Measurements from ENCODE around the gene SIX2. TPM values are rescaled to one million over a fixed set of nuclear protein-coding genes. Genes with fewer than 3 reads are reported as not detected.

Gene SIX2
- total and polyA plus RNA-seq, 4 experiments from 2014 or later, result not detected

DNA sequence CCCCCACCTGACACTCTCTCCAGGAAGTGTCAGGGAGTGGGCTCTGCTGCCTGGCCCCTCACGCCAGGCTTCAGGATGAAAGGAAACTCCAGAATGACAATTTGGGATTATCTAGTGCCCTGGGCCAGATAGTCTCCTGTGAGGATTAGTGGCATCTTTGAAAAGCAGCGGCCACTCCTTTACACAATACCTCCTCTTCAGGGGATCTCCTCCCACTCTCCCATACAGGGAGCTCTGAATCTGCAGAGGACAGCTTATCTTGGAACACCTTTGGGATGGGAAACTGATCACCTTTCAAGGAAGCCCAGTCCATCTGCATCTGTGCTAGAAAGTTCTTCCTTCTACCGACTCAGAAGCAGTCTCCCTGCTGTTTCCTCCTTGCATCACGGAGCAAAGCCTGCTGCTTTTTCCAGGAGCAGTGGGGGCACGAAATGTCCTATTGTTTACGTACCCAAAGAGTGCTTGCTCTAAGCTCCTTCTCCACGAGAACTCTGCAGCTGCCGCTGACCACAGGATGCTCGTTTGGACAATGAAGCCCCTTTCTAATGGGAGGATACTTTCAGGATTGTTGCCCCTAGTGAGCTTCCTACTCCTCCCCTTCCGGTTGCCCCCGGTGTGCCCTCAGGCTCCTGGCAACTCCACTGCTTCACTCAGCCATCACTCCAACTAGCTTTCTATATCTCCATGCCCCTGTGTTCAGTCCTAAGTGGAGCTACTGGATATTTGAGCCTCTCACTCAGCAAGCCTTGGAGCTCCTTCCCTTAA lies 36.3 kb downstream of the SIX2 start:
- no peak overlapping the region for H3K4me3 ChIP-seq (ENCODE audit: low read length in 2 of 2)
- POLR2A ChIA-PET (ENCODE audit: partially characterized antibody), result no interaction called here
- no peaks in the 10 kb centered on the region for H3K36me3 ChIP-seq (ENCODE audit: insufficient read depth, low read length)
- H3K27me3 Mint-ChIP-seq, result peaks cover 11% of the 10 kb centered on the region in 2 donors
- no peaks in the 10 kb centered on the region for H3K4me1 ChIP-seq (ENCODE audit: insufficient read depth, low read length)
- H3K4me1 Mint-ChIP-seq, result peaks cover 0 to 4% (median 0%) of the 10 kb centered on the region in 4 donors
- H3K36me3 Mint-ChIP-seq, result no peaks in the 10 kb centered on the region
- H3K9me3 Mint-ChIP-seq, result no peaks in the 10 kb centered on the region
- no peak overlapping the region for H3K27ac ChIP-seq (ENCODE audit: low read depth, low read length)
- CTCF ChIA-PET (ENCODE audit: partially characterized antibody), result interaction anchor here (1.0 to 4.8 kb wide), 4 partner anchors 9 to 522 kb away, joined by 3 to 37 read pairs (median 8); no protein-coding TSS in a partner anchor
- no peak overlapping the region for H3K27ac Mint-ChIP-seq
- no peaks in the 10 kb centered on the region for H3K9me3 ChIP-seq (ENCODE audit: control insufficient read depth in 1 of 2, low read length in 2 of 2)
- DNase-seq, result no peak
- H3K27me3 ChIP-seq (ENCODE audit: insufficient read depth, low read length), result no peaks in the 10 kb centered on the region
- H3K4me3 Mint-ChIP-seq, result no peak overlapping the region
- intact Hi-C loops (cut with micrococcal nuclease), result no loop called here

DNA sequence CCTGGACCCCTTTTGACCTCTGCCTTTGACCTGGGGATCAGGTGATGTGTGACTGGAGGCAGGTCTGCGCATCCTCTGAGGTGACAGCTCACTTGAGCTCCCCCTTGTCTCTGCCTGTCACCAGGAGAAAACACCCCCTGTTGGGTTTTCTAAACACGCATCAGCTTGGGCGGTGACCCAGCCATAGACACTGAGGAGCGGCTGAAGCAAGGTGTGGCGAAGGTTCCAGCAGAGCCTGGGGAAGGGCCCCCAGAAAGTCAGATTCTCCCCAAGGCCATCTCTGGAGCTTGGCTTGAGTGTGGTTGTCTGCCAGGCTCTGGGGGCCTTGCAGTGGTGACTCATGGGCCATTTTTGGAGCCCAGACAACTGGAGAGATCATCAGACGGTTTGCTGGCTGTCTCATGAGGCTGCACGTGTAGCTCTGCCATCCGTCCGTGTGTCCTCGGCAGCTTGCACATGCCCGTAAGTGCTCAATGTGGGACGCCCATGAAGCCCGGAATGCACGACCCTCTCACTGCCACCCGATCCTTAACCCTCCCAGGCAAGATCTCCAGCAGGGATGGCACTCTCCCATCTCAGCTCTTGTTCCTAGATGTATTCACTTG lies 38.3 kb downstream of the SIX2 start:
- H3K27me3 Mint-ChIP-seq, result peaks cover 9 to 10% of the 10 kb centered on the region in 2 donors
- H3K27ac Mint-ChIP-seq, result no peak overlapping the region

DNA sequence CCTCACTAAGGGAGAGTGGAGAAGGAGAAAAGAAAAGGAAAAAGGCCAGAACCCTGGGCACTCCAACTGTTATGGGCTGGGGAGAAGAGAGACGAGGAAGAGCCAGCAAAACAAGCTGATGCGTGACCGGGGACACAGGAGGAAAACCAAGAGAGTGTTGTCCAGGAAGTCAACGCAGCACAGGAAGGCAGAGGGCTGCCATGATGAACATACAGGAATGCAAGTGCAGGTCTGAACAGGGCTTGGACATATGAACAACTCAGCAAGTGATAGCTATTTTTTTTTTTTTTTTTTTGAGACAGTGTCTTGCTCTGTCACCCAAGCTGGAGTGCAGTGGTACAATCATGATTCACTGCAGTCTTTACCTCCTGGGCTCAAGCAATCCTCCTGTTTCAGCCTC lies 39.3 kb downstream of the SIX2 start:
- intact Hi-C loops (cut with micrococcal nuclease), result no loop called here
- Mint-ChIP-seq H3K27ac (no peak overlapping the region), H3K4me1 (peaks cover 0 to 4% (median 0%) of the 10 kb centered on the region in 4 donors), H3K27me3 (peaks cover 13 to 14% of the 10 kb centered on the region in 2 donors), H3K36me3 (no peaks in the 10 kb centered on the region), H3K4me3 (no peak overlapping the region), H3K9me3 (no peaks in the 10 kb centered on the region)
- ChIA-PET POLR2A (ENCODE audit: partially characterized antibody) (no interaction called here), CTCF (ENCODE audit: partially characterized antibody) (interaction anchor here (0.9 to 4.8 kb wide), 6 partner anchors 9 to 16 kb away, joined by 4 to 37 read pairs (median 6); no protein-coding TSS in a partner anchor)
- Histone ChIP-seq H3K4me3 (ENCODE audit: low read length in 2 of 2) (no peak overlapping the region), H3K27me3 (ENCODE audit: insufficient read depth, low read length) (no peaks in the 10 kb centered on the region), H3K4me1 (ENCODE audit: insufficient read depth, low read length) (no peaks in the 10 kb centered on the region), H3K9me3 (ENCODE audit: control insufficient read depth in 1 of 2, low read length in 2 of 2) (no peaks in the 10 kb centered on the region), H3K36me3 (ENCODE audit: insufficient read depth, low read length) (no peaks in the 10 kb centered on the region), H3K27ac (ENCODE audit: low read depth, low read length) (no peak overlapping the region)
- DNase-seq, result no peak

More for the DNA sequence above, 38.3 kb downstream of the SIX2 start:
- Histone ChIP-seq H3K9me3 (ENCODE audit: control insufficient read depth in 1 of 2, low read length in 2 of 2) (no peaks in the 10 kb centered on the region), H3K27ac (ENCODE audit: low read depth, low read length) (no peak overlapping the region), H3K27me3 (ENCODE audit: insufficient read depth, low read length) (no peaks in the 10 kb centered on the region), H3K4me3 (ENCODE audit: low read length in 2 of 2) (no peak overlapping the region), H3K4me1 (ENCODE audit: insufficient read depth, low read length) (no peaks in the 10 kb centered on the region), H3K36me3 (ENCODE audit: insufficient read depth, low read length) (no peaks in the 10 kb centered on the region)
- ChIA-PET CTCF (ENCODE audit: partially characterized antibody) (interaction anchor here (1.6 to 4.8 kb wide), 5 partner anchors 11 to 15 kb away, joined by 4 to 37 read pairs (median 8); no protein-coding TSS in a partner anchor), POLR2A (ENCODE audit: partially characterized antibody) (no interaction called here)
- Mint-ChIP-seq H3K36me3 (no peaks in the 10 kb centered on the region), H3K4me3 (no peak overlapping the region), H3K9me3 (no peaks in the 10 kb centered on the region), H3K4me1 (peaks cover 0 to 4% (median 0%) of the 10 kb centered on the region in 4 donors)
- intact Hi-C loops (cut with micrococcal nuclease), result no loop called here
- no peak for DNase-seq

DNA sequence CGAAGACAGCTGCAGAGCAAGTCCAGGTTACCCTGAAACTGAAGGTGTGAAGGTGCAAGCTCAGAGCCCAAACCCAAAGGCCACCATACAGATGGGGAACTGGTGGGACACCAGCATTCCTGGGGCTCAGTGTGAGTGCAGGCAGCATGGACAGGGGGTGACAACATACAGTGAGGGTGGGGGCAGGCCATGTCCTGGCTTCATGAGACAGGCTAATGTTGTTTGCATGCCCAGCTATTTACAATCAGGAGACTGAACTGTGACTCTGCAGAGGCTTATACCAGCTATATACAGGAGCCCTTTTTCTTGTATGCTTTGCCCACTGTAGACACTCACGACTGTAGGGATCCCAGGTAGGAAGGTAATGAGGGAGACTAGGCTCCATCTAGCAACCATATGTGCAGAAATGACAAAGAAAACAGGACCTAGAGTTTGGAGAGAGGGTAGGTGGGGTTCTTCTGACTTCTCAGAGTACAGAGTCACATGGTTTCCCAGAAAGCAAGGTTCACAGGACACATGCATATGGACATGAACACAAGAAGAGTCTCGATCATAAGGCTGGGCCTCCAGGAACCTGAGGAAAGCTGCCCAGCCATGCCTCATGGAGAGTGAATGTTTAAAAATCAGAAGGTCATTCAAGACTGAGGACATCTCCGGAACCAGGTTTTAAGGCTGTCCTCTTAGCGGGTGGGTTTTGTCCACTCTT lies 41.4 kb downstream of the SIX2 start:
- no peaks in the 10 kb centered on the region for H3K27me3 ChIP-seq (ENCODE audit: insufficient read depth, low read length)
- intact Hi-C loops (cut with micrococcal nuclease), result no loop called here
- CTCF ChIA-PET (ENCODE audit: partially characterized antibody), result interaction anchor here (1.0 to 1.2 kb wide), 2 partner anchors 12 to 16 kb away, joined by 3 read pairs; no protein-coding TSS in a partner anchor
- no peak overlapping the region for H3K4me3 ChIP-seq (ENCODE audit: low read length in 2 of 2)
- H3K36me3 ChIP-seq (ENCODE audit: insufficient read depth, low read length), result no peaks in the 10 kb centered on the region
- POLR2A ChIA-PET (ENCODE audit: partially characterized antibody), result no interaction called here
- no peak for DNase-seq
- Mint-ChIP-seq H3K4me1 (no peaks in the 10 kb centered on the region), H3K9me3 (no peaks in the 10 kb centered on the region), H3K36me3 (no peaks in the 10 kb centered on the region), H3K27ac (no peak overlapping the region), H3K27me3 (peaks cover 18 to 19% of the 10 kb centered on the region in 2 donors), H3K4me3 (no peak overlapping the region)
- no peaks in the 10 kb centered on the region for H3K9me3 ChIP-seq (ENCODE audit: control insufficient read depth in 1 of 2, low read length in 2 of 2)
- no peak overlapping the region for H3K27ac ChIP-seq (ENCODE audit: low read depth, low read length)
- no peaks in the 10 kb centered on the region for H3K4me1 ChIP-seq (ENCODE audit: insufficient read depth, low read length)

DNA sequence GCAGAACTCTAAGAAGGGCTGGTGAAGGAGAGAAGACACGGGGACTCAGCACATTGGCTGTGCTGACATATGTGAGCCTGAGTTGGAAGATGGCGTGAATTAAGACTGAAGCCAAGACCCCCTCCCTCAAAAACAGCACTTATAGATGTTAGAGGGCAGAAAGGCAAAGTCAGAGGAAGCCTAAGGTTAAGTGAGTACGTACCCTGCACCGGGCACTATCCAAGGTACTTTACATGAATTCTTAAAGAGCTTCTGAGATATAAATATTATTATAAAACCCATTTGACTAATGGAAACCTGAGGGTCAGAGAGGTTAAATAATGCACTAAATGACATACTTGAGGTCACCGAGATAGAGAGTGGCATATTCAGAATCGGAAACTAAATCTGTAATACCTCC lies 42.2 kb downstream of the SIX2 start:
- H3K9me3 ChIP-seq (ENCODE audit: control insufficient read depth in 1 of 2, low read length in 2 of 2), result no peaks in the 10 kb centered on the region
- H3K27me3 Mint-ChIP-seq, result peaks cover 15 to 19% of the 10 kb centered on the region in 2 donors
- H3K4me1 Mint-ChIP-seq, result no peaks in the 10 kb centered on the region
- intact Hi-C loops (cut with micrococcal nuclease), result no loop called here
- POLR2A ChIA-PET (ENCODE audit: partially characterized antibody), result no interaction called here
- no peak overlapping the region for H3K27ac ChIP-seq (ENCODE audit: low read depth, low read length)
- H3K4me3 ChIP-seq (ENCODE audit: low read length in 2 of 2), result no peak overlapping the region
- H3K36me3 Mint-ChIP-seq, result no peaks in the 10 kb centered on the region
- CTCF ChIA-PET (ENCODE audit: partially characterized antibody), result interaction anchor here (1.0 to 1.2 kb wide), 2 partner anchors 11 to 17 kb away, joined by 3 read pairs; no protein-coding TSS in a partner anchor
- no peaks in the 10 kb centered on the region for H3K36me3 ChIP-seq (ENCODE audit: insufficient read depth, low read length)
- no peaks in the 10 kb centered on the region for H3K27me3 ChIP-seq (ENCODE audit: insufficient read depth, low read length)
- DNase-seq, result no peak
- no peaks in the 10 kb centered on the region for H3K9me3 Mint-ChIP-seq
- no peak overlapping the region for H3K4me3 Mint-ChIP-seq
- no peak overlapping the region for H3K27ac Mint-ChIP-seq
- no peaks in the 10 kb centered on the region for H3K4me1 ChIP-seq (ENCODE audit: insufficient read depth, low read length)

DNA sequence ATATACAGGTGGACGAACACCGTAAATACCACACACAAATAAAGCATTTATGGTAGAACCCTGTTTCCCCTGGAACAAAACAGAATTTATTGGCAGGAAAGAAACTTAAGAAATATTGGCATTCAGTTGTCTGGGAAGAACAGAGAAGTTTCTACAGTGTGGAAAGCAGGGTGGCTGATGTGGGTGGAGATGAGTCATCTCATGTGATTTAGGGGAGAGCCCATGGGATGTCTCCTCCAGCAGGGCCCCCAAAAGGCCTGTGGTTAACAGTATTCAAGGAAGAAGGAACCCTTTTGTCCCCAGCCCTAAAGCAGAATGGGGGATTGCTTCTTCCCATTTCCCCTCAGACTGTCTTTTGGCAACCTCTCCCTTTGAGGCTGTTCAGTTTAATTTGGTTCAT lies 43.6 kb downstream of the SIX2 start:
- Mint-ChIP-seq H3K4me1 (no peaks in the 10 kb centered on the region), H3K27me3 (peaks cover 14 to 17% of the 10 kb centered on the region in 2 donors), H3K27ac (no peak overlapping the region), H3K9me3 (peaks cover 0 to 1% (median 0%) of the 10 kb centered on the region in 8 donors), H3K36me3 (no peaks in the 10 kb centered on the region), H3K4me3 (no peak overlapping the region)
- ChIA-PET CTCF (ENCODE audit: partially characterized antibody) (interaction anchor here (1.6 kb wide), 1 partner anchor 16 kb away, joined by 5 read pairs; no protein-coding TSS in a partner anchor), POLR2A (ENCODE audit: partially characterized antibody) (no interaction called here)
- no peaks in the 10 kb centered on the region for H3K9me3 ChIP-seq (ENCODE audit: control insufficient read depth in 1 of 2, low read length in 2 of 2)
- DNase-seq, result no peak
- intact Hi-C loops (cut with micrococcal nuclease), result no loop called here
- H3K4me3 ChIP-seq (ENCODE audit: low read length in 2 of 2), result no peak overlapping the region
- H3K27me3 ChIP-seq (ENCODE audit: insufficient read depth, low read length), result no peaks in the 10 kb centered on the region
- H3K4me1 ChIP-seq (ENCODE audit: insufficient read depth, low read length), result no peaks in the 10 kb centered on the region
- no peaks in the 10 kb centered on the region for H3K36me3 ChIP-seq (ENCODE audit: insufficient read depth, low read length)
- no peak overlapping the region for H3K27ac ChIP-seq (ENCODE audit: low read depth, low read length)

DNA sequence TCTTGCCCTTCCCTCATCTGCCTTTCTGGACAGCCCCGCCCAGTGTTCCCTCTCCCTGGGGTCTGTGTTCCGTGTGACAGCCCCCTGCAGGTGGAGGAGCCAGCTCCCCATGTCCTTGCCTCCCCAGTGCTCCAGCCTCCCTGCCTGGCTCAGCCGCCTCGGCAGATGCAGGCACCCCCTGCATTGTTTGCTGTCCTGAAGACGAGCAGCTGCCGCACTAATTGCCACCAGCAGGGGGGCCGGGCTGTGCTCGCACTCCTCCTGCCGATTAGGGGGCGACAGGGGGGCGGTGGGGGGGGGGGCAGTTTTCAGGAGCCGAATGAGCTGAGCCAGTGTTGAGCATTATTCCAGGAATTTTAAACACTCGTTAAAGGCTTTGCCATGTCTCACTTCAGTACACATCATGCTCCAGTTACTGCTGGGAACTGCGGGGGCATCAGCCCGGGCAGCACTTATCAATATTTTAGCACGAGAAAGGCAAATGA lies 44.5 kb downstream of the SIX2 start:
- Histone ChIP-seq H3K4me1 (ENCODE audit: insufficient read depth, low read length) (no peaks in the 10 kb centered on the region), H3K27ac (ENCODE audit: low read depth, low read length) (no peak overlapping the region), H3K36me3 (ENCODE audit: insufficient read depth, low read length) (no peaks in the 10 kb centered on the region), H3K4me3 (ENCODE audit: low read length in 2 of 2) (no peak overlapping the region), H3K9me3 (ENCODE audit: control insufficient read depth in 1 of 2, low read length in 2 of 2) (no peaks in the 10 kb centered on the region), H3K27me3 (ENCODE audit: insufficient read depth, low read length) (no peaks in the 10 kb centered on the region)
- H3K4me3 Mint-ChIP-seq, result no peak overlapping the region
- intact Hi-C loops (cut with micrococcal nuclease), result no loop called here
- peaks cover 12 to 20% of the 10 kb centered on the region in 2 donors for H3K27me3 Mint-ChIP-seq
- ChIA-PET CTCF (ENCODE audit: partially characterized antibody) (interaction anchor here (1.6 to 1.8 kb wide), 2 partner anchors 9 to 17 kb away, joined by 5 to 6 read pairs; no protein-coding TSS in a partner anchor), POLR2A (ENCODE audit: partially characterized antibody) (no interaction called here)
- H3K4me1 Mint-ChIP-seq, result no peaks in the 10 kb centered on the region
- H3K27ac Mint-ChIP-seq, result no peak overlapping the region
- no peak for DNase-seq
- no peaks in the 10 kb centered on the region for H3K36me3 Mint-ChIP-seq
- H3K9me3 Mint-ChIP-seq, result peaks cover 0 to 1% (median 0%) of the 10 kb centered on the region in 8 donors
